ENCODE results near the gene ADAMTSL4.

- TF ChIP-seq, protein P1, sequence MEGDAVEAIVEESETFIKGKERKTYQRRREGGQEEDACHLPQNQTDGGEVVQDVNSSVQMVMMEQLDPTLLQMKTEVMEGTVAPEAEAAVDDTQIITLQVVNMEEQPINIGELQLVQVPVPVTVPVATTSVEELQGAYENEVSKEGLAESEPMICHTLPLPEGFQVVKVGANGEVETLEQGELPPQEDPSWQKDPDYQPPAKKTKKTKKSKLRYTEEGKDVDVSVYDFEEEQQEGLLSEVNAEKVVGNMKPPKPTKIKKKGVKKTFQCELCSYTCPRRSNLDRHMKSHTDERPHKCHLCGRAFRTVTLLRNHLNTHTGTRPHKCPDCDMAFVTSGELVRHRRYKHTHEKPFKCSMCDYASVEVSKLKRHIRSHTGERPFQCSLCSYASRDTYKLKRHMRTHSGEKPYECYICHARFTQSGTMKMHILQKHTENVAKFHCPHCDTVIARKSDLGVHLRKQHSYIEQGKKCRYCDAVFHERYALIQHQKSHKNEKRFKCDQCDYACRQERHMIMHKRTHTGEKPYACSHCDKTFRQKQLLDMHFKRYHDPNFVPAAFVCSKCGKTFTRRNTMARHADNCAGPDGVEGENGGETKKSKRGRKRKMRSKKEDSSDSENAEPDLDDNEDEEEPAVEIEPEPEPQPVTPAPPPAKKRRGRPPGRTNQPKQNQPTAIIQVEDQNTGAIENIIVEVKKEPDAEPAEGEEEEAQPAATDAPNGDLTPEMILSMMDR (IDR thresholded peaks at IDR 0.05): no peak
- TF ChIP-seq POLR2A (IDR thresholded peaks at IDR 0.05): no peak
Observed at GRCh38 chr1:150568594-150568966, 19.4 kb downstream of the ADAMTSL4 start.

Measured in lower leg skin (tissue), 3 donors.